HG03045 (cell line): ENCODE data around the gene FOLR1.
"Not testable (repeated sequence)": the region's sequence is repeated elsewhere in the genome, so short reads cannot be mapped to it uniquely, and the experiment has no call there.

Source experiments
- ATAC-seq: cut with Tn5 transposase; IDR thresholded peaks from one replicate; pipeline ENCODE4 v1.9.1; 2021; ENCODE audit warnings: mild to moderate bottlenecking, moderate library complexity; ENCODE audit not compliant: unreplicated experiment

Gene FOLR1

GRCh38 chr11:72191961-72192381 lies at the start of gene FOLR1:
Gene FOLR1, plus strand, starts transcription at chr11:72192140. Its CDS starts 34 bp downstream, at chr11:72192174.
- no peak for ATAC-seq

GRCh38 chr11:72142543-72142942 lies 49.4 kb upstream of the FOLR1 start:
- not testable (repeated sequence) for ATAC-seq

- ATAC-seq, result no peak
Measured at GRCh38 chr11:72144807-72145565, 47.0 kb upstream of the FOLR1 start.

GRCh38 chr11:72146625-72147024 lies 45.3 kb upstream of the FOLR1 start:
- ATAC-seq, result no peak

GRCh38 chr11:72150882-72151281 lies 41.1 kb upstream of the FOLR1 start:
- ATAC-seq, result no peak

GRCh38 chr11:72153874-72154273 lies 38.1 kb upstream of the FOLR1 start:
- ATAC-seq, result not testable (repeated sequence)

GRCh38 chr11:72154816-72155215 lies 37.1 kb upstream of the FOLR1 start:
- no peak for ATAC-seq

- no peak for ATAC-seq
Measured at GRCh38 chr11:72155751-72156150, 36.2 kb upstream of the FOLR1 start.

GRCh38 chr11:72157131-72157530 lies 34.8 kb upstream of the FOLR1 start:
- no peak for ATAC-seq

GRCh38 chr11:72160319-72160718 lies 31.6 kb upstream of the FOLR1 start:
- ATAC-seq, result no peak

- no peak for ATAC-seq
Measured at GRCh38 chr11:72162891-72163492, 28.9 kb upstream of the FOLR1 start.

GRCh38 chr11:72164187-72164586 lies 27.8 kb upstream of the FOLR1 start:
- not testable (repeated sequence) for ATAC-seq

- ATAC-seq, result not testable (repeated sequence)
Measured at GRCh38 chr11:72169046-72169555, 22.8 kb upstream of the FOLR1 start.

- ATAC-seq, result not testable (repeated sequence)
Measured at GRCh38 chr11:72169754-72170153, 22.2 kb upstream of the FOLR1 start.

GRCh38 chr11:72172043-72172442 lies 19.9 kb upstream of the FOLR1 start:
- ATAC-seq, result not testable (repeated sequence)

GRCh38 chr11:72173291-72173690 lies 18.6 kb upstream of the FOLR1 start:
- no peak for ATAC-seq

- ATAC-seq, result no peak
Measured at GRCh38 chr11:72174302-72175070, 17.5 kb upstream of the FOLR1 start.

GRCh38 chr11:72177656-72178055 lies 14.3 kb upstream of the FOLR1 start:
- ATAC-seq, result no peak

GRCh38 chr11:72179049-72179803 lies 12.7 kb upstream of the FOLR1 start:
- ATAC-seq, result no peak

- no peak for ATAC-seq
Measured at GRCh38 chr11:72179804-72180396, 12.0 kb upstream of the FOLR1 start.
